ENCODE data around the gene GPD1.
"Not testable (repeated sequence)": the region's sequence is repeated elsewhere in the genome, so short reads cannot be mapped to it uniquely, and the experiment has no call there.

The GPD1 gene

DNA sequence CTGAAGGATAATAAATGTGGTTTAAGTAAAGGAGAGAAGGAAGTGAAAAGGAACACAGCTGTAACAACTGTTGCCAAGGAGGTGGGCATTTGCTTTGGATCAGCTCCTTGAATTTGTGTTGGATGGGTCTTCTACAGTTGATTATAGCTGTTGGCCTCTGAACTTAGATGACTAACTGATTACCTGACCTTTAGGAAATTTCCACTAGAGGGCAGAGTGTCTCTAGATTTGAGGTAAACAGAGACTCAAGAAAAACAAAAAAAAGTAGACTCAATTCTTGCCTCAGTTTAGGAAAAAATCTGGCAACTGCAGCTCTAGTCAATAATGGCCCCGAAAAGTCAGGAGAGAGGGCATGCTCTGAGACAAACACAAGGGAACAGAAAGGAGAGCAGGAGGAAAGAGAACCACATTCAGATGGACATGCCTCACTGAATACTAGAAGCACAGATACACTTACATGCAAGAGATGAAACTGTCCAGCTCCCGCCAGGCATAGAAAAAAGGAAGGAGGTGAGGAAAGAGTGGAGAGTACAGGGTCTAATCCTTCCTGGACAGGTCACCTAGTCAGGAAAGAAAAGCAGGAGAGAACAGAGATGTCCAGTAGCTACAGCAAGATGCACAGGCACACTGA, 28.8 kb downstream of the GPD1 start:
- no peak for DNase-seq

DNA sequence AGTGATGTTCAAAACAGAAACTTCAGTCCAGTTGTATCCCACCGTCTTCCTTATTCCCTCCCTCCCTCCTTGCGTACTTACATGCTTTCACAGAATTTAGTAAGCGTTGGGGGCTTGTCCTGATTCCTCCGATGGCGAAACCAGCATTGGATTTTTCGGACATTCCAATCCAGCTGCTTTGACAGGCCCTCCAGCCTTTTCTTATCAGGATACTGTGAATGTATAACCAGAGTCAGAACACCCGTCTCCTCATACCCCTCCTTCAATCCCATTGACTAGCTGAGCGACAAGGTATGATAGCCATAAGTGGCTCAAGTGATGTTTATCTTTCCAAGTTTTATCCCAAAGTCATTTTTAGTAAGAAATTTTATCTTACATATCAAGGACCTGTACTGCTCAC, 39.2 kb downstream of the GPD1 start:
- no peak for DNase-seq

DNA sequence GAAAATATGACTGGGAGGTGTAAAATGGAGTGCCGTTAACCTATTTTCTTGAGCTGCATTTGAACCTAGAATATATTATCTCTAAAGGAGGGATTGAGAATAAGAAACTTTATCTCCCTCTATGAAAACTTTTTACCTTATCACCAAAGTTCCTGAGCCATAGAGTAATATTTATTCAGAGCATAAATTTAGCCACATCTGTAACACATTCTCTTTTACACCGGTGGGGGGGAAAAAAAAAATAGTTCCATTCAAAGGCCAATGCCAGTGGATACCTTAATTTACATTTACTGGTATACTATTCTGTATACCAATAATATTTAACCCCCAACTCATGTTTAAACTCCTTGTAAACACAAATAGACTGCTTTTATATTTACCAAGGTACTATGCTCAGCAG, 41.6 kb downstream of the GPD1 start:
- DNase-seq = no peak

DNA sequence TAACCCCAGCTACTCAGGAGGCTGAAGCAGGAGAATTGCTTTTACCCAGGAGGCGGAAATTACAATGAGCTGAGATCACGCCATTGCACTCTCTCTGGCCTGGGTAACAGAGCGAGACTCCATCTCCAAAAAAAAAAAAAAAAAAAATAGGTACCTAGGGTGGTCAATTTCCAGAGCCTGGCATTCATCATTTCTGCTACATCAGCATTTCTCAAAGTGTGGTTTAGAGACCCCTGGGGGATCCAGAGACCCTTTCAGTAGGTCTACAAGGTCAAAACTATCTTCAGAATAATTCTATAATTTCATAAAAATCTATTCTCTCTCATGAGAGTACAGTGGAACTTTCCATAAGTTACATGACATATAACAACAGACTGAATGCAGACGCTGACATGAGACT, 43.5 kb downstream of the GPD1 start:
- no peak for DNase-seq

DNA sequence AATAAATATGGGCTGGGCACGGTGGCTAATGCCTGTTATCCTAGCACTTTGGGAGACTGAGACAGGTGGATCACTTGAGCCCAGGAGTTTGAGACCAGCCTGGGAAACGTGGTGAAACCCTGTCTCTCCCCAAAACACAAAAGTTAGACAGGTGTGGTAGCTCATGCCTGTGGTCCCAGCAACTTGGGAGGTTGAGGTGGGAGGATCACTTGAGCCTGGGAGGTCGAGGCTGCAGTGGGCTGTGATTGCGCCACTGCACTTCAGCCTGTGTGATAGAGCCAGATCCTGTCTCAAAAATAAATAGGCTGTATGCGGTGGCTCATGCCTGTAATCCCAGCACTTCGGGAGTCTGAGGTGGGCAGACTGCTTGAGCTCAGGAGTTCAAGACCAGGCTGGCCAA, 44.2 kb downstream of the GPD1 start:
- not testable (repeated sequence) for DNase-seq

DNA sequence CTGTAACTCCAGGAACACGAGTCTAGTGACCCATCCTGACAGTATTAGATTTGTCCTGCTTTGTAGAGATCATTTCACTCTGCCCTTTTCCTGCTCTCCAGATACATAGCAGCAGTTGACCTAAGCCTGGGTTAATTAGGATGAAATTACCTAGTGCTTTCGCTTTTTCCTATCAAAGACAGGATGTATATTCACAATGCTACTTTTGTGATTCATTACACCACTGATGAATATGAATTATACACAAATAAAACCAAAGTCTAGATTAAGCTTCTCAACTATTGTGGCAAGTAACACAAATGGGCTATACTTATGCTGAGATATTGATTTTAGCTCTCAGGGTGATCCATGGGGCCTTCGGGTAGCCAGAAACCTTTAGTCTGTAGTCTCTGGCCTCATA, 45.5 kb downstream of the GPD1 start:
- no peak for DNase-seq

DNA sequence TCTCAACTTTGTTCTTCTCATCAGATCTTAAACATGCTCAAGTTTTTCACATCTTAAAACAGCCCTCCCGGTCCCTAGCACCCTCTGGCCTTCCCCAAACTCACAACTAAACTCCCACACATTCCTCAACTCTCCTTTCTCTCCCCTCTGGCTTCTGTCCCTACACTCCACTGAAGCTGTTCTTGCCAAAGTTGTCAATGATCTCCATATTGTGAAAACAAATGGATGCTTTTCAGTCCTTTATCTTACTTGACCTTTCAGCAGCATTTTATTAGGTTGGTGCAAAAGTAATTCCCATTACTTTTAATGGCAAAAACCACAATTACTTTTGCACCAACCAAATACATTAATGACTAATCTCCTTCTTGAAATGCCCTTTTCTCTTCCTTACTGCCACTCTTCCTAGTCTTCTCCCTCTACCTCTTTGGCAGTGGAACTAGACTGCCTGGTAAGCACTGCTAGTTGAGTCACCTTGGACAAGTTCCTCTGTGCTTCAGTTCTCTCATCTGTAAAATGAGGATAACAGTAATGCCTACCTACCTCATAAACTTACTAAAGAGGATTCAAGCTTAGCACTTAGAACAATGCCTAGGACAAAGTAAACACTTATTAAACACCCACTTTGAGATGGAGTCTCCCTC, 47.4 kb downstream of the GPD1 start:
- no peak for DNase-seq

DNA sequence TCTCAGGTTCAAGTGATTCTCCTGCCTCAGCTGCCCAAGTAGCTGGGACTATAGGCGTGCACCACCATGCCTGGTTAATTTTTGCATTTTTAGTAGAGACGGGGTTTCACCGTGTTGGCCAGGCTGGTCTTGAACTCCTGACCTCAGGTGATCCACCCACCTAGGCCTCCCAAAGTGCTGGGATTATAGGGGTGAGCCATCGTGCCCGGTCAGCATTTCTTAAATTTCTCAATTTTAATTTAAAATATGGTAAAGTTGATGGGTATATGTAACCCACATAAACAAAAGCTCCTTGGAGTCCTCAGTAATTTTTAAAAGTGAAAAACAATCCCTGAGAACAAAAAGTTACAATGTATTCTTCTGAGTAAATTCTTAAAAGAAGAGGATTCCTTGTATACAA, 51.1 kb downstream of the GPD1 start:
- not testable (repeated sequence) for DNase-seq

DNA sequence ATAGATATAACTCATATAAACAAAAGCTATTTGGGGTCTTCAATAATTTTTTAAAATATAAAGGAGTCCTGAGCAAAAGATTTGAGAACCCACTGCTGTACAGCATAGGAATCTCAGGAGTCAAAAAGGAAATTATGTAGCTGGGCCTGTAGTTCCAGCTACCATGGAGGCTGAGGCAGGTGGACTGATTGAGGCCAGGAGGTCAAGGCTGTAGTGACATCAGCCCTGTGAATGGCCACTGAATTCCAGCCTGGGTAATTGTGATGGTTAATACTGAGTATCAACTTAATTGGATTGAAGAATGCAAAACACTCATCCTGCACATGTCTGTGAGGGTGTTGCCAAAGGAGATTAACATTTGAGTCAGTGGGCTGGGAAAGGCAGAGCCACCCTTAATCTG, 52.8 kb downstream of the GPD1 start:
- no peak for DNase-seq

DNA sequence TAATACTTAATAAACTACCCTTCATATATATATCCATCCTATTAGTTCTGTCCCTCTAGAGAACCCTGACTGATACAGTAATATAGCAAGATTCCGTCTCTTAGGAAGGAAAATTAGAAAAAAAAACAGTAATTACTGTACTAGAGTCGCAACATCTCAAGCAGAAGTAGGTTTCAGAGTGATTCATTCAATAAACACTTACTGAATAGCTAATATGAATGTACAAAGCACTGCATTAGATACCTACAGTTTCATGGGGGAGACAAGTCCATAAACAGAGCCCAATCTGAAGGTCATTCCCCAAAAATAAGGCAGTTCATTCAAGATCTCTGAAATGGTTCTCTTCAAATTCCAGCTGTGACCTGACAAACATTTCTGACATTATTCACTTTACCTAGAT, 53.5 kb downstream of the GPD1 start:
- DNase-seq = no peak

DNA sequence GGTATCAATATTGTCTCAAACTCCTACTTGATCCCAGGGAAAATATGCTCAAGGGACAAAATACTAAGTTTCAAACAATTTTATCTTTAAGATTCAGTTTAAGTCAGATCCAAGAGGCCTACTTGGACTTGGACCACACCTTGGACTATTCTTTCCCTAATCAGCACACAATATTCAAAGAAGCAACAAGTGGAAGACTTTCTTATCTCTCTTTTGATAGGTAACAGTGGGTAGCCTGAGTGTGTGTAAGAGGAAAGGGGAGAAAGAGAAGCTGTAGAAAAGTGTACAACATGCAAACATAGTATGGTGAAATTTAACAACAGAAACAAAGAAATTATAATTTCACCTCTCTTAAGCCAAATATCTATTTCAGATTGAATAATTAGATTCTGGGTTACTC, 56.8 kb downstream of the GPD1 start:
- DNase-seq = no peak

All from DMS79 (cell line).